Activated CD4-positive, CD25-positive, alpha-beta regulatory T cell (primary cell): ENCODE data around the gene KLK2.

Experiments used
- DNase-seq, 4 experiments: peaks; one replicate each; lab custom pipeline; 2025; lab: John Stamatoyannopoulos, UW

The KLK2 gene

DNA sequence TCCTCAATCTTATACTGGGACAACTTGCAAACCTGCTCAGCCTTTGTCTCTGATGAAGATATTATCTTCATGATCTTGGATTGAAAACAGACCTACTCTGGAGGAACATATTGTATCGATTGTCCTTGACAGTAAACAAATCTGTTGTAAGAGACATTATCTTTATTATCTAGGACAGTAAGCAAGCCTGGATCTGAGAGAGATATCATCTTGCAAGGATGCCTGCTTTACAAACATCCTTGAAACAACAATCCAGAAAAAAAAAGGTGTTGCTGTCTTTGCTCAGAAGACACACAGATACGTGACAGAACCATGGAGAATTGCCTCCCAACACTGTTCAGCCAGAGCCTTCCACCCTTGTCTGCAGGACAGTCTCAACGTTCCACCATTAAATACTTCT, 22.5 kb upstream of the KLK2 start:
- no peak for DNase-seq

DNA sequence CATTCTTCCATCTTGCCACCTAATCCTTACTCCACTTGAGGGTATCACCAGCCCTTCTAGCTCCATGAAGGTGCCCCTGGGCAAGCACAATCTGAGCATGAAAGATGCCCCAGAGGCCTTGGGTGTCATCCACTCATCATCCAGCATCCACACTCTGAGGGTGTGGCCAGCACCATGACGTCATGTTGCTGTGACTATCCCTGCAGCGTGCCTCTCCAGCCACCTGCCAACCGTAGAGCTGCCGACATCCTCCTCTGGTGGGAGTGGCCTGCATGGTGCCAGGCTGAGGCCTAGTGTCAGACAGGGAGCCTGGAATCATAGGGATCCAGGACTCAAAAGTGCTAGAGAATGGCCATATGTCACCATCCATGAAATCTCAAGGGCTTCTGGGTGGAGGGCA, 21.6 kb upstream of the KLK2 start:
- DNase-seq = no peak

DNA sequence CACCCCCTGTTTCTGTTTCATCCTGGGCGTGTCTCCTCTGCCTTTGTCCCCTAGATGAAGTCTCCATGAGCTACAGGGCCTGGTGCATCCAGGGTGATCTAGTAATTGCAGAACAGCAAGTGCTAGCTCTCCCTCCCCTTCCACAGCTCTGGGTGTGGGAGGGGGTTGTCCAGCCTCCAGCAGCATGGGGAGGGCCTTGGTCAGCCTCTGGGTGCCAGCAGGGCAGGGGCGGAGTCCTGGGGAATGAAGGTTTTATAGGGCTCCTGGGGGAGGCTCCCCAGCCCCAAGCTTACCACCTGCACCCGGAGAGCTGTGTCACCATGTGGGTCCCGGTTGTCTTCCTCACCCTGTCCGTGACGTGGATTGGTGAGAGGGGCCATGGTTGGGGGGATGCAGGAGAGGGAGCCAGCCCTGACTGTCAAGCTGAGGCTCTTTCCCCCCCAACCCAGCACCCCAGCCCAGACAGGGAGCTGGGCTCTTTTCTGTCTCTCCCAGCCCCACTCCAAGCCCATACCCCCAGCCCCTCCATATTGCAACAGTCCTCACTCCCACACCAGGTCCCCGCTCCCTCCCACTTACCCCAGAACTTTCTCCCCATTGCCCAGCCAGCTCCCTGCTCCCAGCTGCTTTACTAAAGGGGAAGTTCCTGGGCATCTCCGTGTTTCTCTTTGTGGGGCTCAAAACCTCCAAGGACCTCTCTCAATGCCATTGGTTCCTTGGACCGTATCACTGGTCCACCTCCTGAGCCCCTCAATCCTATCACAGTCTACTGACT, 18.4 kb upstream of the KLK2 start, which contains the start of gene KLK3:
KLK3 (plus strand) TSS at position 280 of the 775 bp plus-strand sequence; CDS start at position 321, 41 bp downstream.
- no peak for DNase-seq

DNA sequence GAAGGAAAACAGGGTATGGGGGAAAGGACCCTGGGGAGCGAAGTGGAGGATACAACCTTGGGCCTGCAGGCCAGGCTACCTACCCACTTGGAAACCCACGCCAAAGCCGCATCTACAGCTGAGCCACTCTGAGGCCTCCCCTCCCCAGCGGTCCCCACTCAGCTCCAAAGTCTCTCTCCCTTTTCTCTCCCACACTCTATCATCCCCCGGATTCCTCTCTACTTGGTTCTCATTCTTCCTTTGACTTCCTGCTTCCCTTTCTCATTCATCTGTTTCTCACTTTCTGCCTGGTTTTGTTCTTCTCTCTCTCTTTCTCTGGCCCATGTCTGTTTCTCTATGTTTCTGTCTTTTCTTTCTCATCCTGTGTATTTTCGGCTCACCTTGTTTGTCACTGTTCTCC, 15.9 kb upstream of the KLK2 start:
- DNase-seq = no peak

DNA sequence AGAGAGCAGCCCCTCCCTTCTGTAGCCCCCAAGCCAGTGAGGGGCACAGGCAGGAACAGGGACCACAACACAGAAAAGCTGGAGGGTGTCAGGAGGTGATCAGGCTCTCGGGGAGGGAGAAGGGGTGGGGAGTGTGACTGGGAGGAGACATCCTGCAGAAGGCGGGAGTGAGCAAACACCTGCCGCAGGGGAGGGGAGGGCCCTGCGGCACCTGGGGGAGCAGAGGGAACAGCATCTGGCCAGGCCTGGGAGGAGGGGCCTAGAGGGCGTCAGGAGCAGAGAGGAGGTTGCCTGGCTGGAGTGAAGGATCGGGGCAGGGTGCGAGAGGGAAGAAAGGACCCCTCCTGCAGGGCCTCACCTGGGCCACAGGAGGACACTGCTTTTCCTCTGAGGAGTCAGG, 14.4 kb upstream of the KLK2 start:
- no peak for DNase-seq

DNA sequence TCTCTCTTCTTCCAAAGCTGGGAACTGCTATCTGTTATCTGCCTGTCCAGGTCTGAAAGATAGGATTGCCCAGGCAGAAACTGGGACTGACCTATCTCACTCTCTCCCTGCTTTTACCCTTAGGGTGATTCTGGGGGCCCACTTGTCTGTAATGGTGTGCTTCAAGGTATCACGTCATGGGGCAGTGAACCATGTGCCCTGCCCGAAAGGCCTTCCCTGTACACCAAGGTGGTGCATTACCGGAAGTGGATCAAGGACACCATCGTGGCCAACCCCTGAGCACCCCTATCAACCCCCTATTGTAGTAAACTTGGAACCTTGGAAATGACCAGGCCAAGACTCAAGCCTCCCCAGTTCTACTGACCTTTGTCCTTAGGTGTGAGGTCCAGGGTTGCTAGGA, 13.4 kb upstream of the KLK2 start:
- no peak for DNase-seq

DNA sequence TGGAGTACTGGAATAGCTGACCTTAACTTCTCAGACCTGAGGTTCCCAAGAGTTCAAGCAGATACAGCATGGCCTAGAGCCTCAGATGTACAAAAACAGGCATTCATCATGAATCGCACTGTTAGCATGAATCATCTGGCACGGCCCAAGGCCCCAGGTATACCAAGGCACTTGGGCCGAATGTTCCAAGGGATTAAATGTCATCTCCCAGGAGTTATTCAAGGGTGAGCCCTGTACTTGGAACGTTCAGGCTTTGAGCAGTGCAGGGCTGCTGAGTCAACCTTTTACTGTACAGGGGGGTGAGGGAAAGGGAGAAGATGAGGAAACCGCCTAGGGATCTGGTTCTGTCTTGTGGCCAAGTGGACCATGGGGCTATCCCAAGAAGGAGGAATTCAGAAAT, 12.2 kb upstream of the KLK2 start:
- no peak for DNase-seq

DNA sequence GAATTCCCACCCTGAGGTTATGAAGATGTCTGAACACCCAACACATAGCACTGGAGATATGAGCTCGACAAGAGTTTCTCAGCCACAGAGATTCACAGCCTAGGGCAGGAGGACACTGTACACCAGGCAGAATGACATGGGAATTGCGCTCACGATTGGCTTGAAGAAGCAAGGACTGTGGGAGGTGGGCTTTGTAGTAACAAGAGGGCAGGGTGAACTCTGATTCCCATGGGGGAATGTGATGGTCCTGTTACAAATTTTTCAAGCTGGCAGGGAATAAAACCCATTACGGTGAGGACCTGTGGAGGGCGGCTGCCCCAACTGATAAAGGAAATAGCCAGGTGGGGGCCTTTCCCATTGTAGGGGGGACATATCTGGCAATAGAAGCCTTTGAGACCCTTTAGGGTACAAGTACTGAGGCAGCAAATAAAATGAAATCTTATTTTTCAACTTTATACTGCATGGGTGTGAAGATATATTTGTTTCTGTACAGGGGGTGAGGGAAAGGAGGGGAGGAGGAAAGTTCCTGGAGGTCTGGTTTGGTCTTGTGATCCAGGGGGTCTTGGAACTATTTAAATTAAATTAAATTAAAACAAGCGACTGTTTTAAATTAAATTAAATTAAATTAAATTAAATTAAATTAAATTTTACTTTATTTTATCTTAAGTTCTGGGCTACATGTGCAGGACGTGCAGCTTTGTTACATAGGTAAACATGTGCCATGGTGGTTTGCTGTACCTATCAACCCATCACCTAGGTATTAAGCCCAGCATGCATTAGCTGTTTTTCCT, 11.5 kb upstream of the KLK2 start:
- DNase-seq = no peak

DNA sequence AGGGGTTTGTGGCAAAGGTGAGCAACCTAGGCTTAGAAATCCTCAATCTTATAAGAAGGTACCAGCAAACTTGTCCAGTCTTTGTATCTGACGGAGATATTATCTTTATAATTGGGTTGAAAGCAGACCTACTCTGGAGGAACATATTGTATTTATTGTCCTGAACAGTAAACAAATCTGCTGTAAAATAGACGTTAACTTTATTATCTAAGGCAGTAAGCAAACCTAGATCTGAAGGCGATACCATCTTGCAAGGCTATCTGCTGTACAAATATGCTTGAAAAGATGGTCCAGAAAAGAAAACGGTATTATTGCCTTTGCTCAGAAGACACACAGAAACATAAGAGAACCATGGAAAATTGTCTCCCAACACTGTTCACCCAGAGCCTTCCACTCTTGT, 3.8 kb upstream of the KLK2 start:
- no peak for DNase-seq

DNA sequence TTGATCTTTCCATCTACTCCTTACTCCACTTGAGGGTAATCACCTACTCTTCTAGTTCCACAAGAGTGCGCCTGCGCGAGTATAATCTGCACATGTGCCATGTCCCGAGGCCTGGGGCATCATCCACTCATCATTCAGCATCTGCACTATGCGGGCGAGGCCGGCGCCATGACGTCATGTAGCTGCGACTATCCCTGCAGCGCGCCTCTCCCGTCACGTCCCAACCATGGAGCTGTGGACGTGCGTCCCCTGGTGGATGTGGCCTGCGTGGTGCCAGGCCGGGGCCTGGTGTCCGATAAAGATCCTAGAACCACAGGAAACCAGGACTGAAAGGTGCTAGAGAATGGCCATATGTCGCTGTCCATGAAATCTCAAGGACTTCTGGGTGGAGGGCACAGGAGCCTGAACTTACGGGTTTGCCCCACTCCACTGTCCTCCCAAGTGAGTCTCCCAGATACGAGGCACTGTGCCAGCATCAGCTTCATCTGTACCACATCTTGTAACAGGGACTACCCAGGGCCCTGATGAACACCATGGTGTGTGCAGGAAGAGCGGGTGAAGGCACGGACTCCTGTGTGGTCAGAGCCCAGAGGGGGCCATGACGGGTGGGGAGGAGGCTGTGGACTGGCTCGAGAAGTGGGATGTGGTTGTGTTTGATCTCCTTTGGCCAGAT, 2.7 kb upstream of the KLK2 start:
- no peak for DNase-seq

DNA sequence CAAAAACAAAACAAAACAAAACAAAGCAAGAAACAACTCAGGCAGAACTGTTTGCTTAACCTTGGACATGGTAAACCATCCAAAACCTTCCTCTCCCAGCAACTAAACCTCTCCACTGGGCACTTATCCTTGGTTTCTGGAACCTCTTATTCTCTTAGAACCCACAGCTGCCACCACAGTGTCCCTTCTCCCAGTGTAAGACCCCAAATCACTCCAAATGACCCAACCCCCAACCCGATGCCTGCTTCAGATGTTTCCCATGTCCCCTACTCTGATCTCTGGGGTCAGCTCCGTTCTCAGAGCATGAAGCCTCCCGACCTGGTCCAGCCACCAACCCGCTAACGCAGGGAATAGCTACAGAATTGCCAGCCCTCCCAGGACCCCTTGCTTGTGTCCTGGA, 972 bp downstream of the KLK2 start:
- no peak for DNase-seq

DNA sequence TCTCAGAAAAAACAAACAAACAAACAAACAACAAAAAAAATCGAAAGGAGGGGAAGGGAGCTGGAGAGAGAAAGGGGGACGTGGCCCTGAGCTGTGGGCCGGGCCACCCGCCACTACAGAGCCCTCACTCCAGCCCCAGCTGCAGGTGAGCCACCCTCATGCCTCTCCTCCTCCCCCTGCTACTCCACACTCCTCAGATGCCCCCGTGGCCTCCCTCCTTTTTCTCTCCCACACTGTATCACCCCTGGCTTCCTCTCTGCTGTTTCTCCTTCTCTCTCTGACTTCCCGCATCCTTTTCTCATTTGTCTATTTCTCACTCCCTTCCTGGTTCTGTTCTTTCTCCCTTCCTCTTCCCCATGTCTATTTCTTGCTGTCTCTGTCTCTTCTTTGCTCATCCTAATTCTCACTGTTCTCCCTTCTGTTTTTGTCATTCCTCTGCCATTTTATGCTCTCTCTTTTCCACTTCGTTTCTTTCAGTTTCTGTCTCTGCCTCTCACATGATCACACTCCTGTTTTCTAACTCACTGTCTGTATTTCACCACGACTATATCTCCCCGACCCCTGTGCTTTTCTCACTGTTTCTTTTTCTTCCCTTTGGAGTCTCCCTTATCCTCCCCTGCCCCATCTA, 2.7 kb downstream of the KLK2 start:
- no peak for DNase-seq

DNA sequence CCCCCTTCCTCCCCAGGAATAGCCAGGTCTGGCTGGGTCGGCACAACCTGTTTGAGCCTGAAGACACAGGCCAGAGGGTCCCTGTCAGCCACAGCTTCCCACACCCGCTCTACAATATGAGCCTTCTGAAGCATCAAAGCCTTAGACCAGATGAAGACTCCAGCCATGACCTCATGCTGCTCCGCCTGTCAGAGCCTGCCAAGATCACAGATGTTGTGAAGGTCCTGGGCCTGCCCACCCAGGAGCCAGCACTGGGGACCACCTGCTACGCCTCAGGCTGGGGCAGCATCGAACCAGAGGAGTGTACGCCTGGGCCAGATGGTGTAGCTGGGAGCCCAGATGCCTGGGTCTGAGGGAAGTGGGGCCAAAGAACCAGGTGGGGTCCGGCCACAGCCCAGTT, 3.2 kb downstream of the KLK2 start:
- no peak for DNase-seq

DNA sequence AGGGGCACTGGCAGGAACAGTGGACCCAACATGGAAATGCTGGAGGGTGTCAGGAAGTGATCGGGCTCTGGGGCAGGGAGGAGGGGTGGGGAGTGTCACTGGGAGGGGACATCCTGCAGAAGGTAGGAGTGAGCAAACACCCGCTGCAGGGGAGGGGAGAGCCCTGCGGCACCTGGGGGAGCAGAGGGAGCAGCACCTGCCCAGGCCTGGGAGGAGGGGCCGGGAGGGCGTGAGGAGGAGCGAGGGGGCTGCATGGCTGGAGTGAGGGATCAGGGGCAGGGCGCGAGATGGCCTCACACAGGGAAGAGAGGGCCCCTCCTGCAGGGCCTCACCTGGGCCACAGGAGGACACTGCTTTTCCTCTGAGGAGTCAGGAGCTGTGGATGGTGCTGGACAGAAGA, 4.1 kb downstream of the KLK2 start:
- DNase-seq = no peak

DNA sequence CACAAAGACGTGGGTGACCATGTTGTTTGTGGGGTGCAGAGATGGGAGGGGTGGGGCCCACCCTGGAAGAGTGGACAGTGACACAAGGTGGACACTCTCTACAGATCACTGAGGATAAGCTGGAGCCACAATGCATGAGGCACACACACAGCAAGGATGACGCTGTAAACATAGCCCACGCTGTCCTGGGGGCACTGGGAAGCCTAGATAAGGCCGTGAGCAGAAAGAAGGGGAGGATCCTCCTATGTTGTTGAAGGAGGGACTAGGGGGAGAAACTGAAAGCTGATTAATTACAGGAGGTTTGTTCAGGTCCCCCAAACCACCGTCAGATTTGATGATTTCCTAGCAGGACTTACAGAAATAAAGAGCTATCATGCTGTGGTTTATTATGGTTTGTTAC, 5.6 kb downstream of the KLK2 start:
- no peak for DNase-seq

DNA sequence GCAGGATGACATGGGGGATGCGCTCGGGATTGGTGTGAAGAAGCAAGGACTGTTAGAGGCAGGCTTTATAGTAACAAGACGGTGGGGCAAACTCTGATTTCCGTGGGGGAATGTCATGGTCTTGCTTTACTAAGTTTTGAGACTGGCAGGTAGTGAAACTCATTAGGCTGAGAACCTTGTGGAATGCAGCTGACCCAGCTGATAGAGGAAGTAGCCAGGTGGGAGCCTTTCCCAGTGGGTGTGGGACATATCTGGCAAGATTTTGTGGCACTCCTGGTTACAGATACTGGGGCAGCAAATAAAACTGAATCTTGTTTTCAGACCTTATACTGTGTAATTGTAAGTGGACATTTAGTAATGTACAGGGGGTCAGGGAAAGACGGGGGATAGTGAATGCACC, 7.0 kb downstream of the KLK2 start:
- DNase-seq = no peak

DNA sequence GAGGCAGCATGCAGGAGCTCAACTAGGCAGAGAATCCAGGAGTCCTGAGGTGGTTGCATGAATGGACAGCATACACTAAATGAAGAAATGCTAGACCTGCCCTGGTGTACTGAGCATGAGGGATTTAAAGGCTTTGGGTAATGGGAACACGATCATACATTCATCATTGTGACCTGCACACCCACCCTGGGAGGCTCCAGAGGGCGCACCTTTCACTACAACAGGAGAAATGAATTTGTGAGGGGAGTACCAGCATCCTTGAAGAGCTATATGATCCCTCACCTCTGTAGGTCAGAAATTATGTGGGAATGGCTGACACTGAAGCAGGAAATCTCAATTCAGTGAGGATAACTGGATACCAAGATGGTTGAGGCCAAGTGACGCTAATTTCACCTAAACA, 8.9 kb downstream of the KLK2 start:
- DNase-seq = no peak

DNA sequence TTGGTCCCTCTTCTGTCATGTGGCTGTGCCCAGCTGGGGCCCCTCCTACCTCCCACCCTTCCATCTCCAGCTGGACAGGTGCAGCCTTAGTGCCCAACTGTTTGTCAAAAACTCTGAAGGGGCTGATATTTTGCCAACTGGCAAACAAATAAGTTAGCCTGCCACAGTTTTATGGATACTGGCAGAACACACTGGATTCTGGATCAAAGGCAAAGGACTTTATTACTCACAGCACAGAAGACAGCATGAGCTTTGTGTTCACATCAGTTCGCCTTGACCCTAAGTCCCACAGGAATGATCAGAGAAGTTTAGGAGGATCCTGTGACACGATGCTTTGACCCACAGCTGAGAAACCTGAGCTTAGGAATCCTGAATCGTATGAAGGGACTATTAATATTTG, 16.4 kb downstream of the KLK2 start:
- DNase-seq = no peak

DNA sequence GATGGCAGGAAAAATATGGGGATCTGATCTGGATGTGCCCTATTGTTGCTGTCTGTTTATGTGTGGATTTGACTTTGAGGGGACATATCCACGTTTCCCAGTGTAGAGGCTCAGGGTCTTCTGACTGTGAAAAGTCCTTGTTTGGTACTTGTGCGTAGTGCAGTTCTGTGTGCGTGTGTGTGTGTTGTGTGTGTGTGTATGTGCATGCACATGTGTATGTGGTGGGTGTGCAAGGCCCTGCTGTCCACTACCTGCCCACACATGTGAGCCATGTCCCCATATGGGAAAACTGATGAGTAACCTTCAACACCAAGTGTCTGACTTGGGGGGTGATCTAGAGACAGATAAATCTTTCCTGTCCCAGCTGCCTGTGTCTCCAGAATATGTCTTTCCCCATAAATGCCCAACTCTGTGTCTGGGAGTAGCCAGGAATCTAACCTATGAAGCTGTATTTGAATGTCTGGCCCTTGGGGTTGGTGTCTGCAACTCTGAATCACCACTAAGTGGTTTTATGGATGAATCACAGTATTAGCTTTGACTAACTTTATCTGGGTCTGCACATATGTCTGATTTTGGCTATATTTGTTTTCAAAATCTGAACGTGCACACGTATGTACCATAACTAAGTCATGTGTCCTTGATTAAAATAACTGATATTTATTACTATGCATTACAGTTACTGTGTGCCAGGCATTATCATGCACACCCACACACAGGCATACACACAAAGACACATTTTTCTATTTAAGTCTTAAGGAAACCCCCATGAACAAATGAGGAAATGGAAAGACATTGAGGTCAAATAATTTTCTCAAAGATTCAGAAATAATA, 17.4 kb downstream of the KLK2 start:
- DNase-seq = no peak

DNA sequence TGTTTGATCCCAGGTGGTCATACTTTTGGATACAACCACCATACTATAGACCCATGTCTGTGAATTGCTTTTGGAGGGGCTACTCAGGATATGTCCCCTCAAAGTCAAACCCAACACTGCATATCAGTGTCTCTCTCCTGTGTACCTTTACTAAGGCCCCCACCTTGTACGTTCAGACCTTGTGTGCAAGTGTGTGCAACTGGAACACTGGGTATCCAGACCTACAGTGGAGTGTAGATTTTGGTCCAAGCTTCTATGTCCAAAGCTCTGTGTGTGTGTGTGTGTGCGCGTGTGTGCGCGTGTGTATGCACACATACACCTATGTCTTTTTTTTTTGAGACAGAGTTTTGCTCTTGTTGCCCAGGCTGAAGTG, 18.0 kb downstream of the KLK2 start:
- DNase-seq = no peak

DNA sequence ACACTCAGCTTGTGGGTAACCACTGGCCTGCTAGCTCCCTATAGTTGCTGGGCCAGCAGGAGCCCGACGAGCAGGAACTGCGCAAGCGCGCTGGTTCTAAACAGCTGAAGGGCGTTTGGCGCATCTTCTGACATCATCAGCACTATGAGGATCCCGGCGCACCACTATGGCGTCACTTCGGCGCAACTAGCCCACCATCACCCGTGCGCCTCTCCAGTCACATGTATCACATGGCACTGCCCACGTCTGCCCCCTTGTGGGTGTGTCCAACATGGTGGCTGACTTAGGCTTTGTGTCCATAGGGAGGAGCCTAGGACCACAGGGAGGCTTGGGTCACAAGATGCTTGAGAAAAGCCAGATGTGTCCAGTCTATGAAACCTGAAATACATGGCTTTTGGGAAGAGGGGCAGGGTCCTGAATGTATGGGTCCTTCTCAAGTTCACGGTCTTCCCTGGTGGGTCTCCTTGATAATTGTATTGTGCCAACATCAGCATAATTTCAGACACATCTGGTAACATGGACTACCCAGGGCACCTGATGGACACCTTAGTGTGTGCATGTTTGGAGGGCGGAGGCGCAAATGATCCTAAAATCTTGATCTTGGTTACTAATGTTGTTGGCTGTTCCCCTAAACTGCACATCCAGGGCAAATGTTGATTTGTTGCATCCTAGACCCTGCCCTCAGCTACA, 20.0 kb downstream of the KLK2 start:
- no peak for DNase-seq
